HFF-Myc (cell line): Measurements from ENCODE around the gene CYP3A5.

ENCODE experiments used
- DNase-seq: peaks from one replicate; pipeline ENCODE4 v3.0.0-alpha.2; 2011; ENCODE audit warnings: low read depth; ENCODE audit errors: extremely low read depth
- H3K4me3 ChIP-seq: replicated peaks from 2 replicates; pipeline ENCODE4 v1.5.1; 2011; ENCODE audit warnings: low read depth, mild to moderate bottlenecking, control low read depth, low read length
- TF ChIP-seq, protein P1 (sequence below): IDR thresholded peaks from 2 replicates; pipeline ENCODE4 v1.5.1; 2012; ENCODE audit warnings: mild to moderate bottlenecking, low read depth, low read length, control low read depth; ENCODE audit errors: missing control alignments

CYP3A5 gene

GRCh38 chr7:99677013-99677647 lies 2.7 kb downstream of the CYP3A5 start:
- no peak for DNase-seq
- TF ChIP-seq, protein P1, sequence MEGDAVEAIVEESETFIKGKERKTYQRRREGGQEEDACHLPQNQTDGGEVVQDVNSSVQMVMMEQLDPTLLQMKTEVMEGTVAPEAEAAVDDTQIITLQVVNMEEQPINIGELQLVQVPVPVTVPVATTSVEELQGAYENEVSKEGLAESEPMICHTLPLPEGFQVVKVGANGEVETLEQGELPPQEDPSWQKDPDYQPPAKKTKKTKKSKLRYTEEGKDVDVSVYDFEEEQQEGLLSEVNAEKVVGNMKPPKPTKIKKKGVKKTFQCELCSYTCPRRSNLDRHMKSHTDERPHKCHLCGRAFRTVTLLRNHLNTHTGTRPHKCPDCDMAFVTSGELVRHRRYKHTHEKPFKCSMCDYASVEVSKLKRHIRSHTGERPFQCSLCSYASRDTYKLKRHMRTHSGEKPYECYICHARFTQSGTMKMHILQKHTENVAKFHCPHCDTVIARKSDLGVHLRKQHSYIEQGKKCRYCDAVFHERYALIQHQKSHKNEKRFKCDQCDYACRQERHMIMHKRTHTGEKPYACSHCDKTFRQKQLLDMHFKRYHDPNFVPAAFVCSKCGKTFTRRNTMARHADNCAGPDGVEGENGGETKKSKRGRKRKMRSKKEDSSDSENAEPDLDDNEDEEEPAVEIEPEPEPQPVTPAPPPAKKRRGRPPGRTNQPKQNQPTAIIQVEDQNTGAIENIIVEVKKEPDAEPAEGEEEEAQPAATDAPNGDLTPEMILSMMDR = no peak
- H3K4me3 ChIP-seq = no peak overlapping the region

- H3K4me3 ChIP-seq = no peak overlapping the region
- TF ChIP-seq, protein P1 = no peak
- no peak for DNase-seq
Observed at GRCh38 chr7:99674995-99675742, 4.6 kb downstream of the CYP3A5 start.

DNA sequence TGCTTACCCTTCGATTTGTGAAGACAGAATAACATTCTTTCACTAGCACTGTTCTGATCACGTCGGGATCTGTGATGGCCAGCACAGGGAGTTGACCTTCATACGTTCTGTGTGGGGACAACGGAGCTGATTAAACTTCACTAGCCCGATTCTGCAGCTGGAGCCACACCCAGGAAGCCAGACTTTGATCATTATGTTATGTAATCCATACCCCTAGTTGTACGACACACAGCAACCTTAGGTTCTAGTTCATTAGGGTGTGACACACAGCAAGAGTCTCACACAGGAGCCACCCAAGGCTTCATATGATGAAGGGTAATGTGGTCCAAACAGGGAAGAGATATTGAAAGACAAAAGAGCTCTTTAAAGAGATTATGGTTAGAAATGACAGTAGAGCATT lies 7.2 kb downstream of the CYP3A5 start:
- TF ChIP-seq, protein P1 = no peak
- DNase-seq = no peak
- no peak overlapping the region for H3K4me3 ChIP-seq

GRCh38 chr7:99669782-99670181 lies 10.0 kb downstream of the CYP3A5 start:
- no peak for DNase-seq
- TF ChIP-seq, protein P1 = no peak
- H3K4me3 ChIP-seq = no peak overlapping the region

DNA sequence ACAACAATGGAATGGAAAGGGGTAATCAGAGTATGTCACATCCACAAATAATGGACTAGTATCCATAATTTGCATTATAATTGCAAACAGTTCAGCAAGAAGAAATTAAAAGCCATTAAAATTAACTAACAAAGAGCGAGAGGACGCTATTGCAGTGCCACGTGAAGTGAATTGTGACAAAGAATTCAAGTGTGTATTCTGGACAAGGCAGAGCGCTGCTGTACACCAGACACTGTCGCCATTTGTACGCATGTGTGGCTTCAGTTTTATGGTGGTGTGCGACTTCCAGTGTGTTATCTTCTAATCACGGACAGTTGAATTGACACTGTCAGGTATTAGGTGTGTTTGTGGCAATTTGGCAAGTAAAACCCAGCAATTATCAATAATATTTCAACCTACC lies 11.3 kb downstream of the CYP3A5 start:
- no peak for DNase-seq
- no peak overlapping the region for H3K4me3 ChIP-seq
- TF ChIP-seq, protein P1 = no peak

DNA sequence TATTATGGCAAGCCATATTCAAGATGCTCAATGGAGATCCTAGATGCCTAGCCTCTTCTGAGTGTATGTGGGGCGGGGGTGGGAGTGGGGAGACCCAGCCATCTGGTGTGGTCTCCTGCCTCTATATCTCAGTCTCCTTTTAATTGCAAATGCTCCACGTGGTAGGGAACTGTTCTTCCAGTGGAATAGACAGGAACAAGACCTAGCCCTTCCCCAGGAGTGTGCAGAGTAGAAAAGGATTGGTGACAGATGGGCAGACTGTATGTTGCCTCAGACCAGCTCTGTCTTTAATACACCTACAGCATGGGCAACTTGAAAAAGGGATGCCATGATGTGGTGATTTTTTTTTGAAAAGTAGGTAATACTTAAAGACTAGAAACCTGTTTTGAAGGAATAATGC lies 12.6 kb downstream of the CYP3A5 start:
- no peak overlapping the region for H3K4me3 ChIP-seq
- TF ChIP-seq, protein P1 = no peak
- no peak for DNase-seq
